OCI-LY1 (cell line): ENCODE results near the gene POLA2.

Experiments
- CTCF ChIP-seq: fragments of 200-600 bp; sonication (generic), shearing (Covaris generic); IDR thresholded peaks from 2 replicates; pipeline ENCODE4 v1.5.1; 2017; ENCODE audit warnings: mild to moderate bottlenecking, antibody characterized with exemption, low read length, moderate library complexity, mixed read lengths
- EZH2 ChIP-seq: fragments of 200-600 bp; sonication (generic), shearing (Covaris generic); IDR thresholded peaks from 2 replicates; pipeline ENCODE4 v1.8.0; 2017; ENCODE audit warnings: borderline replicate concordance, mixed run types, mild to moderate bottlenecking, antibody characterized with exemption, low read length, moderate library complexity, mixed read lengths

- TF ChIP-seq CTCF, result no peak
- TF ChIP-seq EZH2, result no peak
Measured at GRCh38 chr11:65323813-65324212, 62.1 kb downstream of the POLA2 start.
